ENCODE measurements around the gene IFNA8. TPM values are rescaled to one million over a fixed set of nuclear protein-coding genes. Genes with fewer than 3 reads are reported as not detected.
"Not testable (repeated sequence)": the region's sequence is repeated elsewhere in the genome, so short reads cannot be mapped to it uniquely, and the experiment has no call there.

Gene IFNA8
- not detected in 2 replicates for total RNA-seq (2014; rRNA removed; shearing (Covaris generic))

DNA sequence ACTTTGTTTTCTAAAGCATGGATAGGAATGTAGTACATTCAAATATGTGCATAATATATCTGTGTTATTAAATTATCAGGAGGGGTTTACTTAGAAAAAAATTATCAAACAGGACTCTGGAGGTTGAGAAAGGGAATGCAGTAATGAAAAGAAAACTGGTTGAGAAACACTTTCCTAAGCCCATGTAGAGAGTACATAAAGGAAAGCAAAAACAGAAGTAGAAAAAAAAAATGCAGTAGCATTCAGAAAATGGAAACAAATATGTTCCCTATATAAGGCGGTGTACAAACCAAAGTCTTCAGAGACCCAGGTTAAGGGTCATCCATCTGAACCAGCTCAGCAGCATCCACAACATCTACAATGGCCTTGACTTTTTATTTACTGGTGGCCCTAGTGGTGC lies at the start of gene IFNA8:
Gene IFNA8 (plus strand): TSS at position 301 of the 400 bp plus-strand sequence. CDS start 60 bp downstream, at position 361.
- no peak for DNase-seq (ENCODE audit: low read depth)

DNA sequence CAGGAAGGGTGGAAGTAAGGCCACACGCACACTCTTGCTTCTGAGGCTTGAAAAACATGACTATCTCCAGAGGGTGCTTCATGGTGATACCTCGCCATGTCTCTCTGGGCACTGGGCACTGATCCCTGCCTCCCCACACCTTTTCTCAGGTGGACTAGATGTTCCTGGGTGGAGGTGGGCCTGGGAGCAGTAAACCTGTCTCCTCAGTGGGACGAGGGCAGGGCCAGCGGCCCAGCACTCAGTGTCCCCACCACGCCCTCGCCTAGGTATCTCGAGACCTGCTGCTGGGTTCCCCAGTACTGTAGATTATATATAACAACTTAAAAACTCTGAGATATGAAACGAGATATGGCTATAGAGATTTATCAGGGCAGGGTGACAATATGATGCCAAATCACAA lies 46.6 kb upstream of the IFNA8 start:
- no peak for DNase-seq (ENCODE audit: low read depth)

DNA sequence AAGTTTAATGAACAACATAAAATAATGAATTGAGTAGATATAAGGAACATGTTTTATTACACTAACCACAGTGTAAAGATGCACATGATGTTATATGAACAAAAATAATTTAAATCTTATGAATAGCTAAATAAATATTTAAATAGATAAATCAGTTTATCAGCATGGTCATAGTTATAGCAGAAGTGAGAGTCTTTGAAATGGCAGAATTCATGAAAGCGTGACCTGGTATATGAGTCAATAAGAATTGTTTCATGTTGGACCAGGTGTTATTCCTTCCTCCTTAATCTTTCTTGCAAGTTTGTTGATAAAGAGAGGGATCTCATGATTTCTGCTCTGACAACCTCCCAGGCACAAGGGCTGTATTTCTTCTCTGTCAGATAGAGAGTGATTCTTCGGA lies 41.7 kb upstream of the IFNA8 start:
- not testable (repeated sequence) for DNase-seq (ENCODE audit: low read depth)

DNA sequence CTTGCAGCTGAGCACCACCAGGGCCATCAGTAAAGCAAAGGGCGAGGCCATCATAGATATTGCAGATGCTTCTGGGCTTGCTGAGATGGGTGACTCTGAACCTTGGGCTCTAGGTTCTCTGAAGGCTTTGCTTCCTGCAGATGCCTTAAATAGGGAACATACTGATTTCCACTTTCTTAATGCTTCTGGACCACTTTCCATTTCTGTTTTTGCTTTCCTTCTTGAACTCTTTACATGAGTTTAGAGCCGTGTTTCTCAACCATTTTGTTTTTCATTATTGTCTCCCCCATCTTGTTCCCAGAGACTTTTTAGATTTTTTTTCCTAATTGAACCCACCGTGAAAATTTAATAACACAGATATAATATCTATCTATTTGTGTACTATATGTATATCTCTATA lies 41.0 kb upstream of the IFNA8 start, which contains the start of gene IFNA13:
Gene IFNA13 (minus strand): TSS at position 101 of the 400 bp plus-strand sequence. CDS start 47 bp downstream, at position 54.
- no peak for DNase-seq (ENCODE audit: low read depth)

DNA sequence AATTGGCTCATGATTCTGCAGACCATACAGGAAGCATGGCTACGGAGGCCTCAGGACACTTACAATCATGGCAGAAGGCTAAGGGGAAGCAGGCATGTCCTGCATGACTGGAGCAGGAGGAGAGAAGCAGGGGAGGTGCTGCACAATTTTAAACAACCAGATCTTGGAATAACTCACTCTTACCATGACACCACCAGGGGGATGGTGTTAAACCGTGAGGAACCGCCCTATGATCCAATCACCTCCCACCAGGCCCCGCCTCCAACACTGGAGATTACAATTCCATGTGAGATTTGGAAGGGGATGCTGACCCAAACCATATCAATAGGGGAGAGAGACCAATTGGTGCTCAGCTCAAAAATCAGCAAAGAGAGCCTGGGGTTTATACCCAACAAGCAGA lies 37.5 kb upstream of the IFNA8 start:
- not testable (repeated sequence) for DNase-seq (ENCODE audit: low read depth)

DNA sequence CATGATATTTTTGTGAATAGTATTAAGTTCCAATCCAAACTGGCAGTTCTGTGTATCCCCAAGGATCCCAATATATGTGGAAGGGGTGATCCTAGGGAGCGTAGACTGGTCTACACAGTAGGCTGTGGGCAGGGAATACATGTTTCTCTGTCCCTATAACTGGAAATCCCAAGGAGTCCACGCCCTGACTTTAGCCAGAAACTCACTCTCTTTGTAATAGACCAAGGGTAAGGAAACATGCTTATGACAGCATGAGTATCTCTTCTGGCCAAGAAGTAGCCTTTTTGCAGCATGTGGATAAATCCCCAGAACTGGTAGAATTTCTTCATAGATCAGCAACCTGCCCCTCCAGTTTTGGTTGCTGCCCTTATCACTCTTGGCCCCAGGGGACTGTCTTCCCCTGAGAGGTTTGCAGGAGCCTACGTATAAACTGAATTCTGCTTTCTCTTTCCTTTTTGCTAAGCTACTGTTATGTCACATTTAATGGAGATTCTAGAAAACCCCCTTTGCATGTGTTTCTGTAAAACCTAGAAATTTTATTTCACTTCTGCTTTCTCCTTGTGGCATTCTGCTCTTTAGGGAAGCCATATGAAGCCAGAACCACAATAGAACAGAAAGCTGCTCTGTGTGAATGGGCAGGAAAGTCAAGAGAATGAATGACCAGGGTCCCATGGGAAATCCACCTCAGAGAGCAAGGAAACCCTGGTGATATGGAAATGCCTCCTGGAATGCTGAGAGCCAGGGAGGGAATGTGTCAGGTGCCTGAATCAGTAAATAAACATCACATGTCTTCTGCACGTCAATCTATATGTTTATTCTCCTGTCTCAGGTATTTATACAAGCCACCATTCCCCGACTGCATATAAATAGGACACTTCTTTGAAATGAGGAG lies 27.2 kb upstream of the IFNA8 start:
- DNase-seq (ENCODE audit: low read depth), result no peak

DNA sequence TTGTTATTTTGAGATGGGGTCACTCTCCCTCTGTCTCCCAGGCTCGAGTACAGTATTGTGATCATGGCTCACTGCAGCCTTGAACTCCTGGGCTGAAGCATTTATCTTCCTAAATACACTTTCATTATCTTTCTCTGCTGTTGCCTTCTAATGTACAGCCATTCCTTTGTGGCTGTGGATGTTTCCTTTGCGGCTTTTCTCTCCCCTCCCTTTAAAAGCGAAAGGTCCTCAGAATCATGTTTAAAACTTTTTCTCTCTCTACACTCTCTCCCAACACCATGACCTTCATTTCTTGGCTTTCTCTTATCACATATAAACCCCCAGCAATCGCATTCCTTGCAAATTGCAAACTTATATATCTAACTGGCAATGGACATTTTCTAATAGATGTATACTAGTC lies 25.3 kb upstream of the IFNA8 start:
- no peak for DNase-seq (ENCODE audit: low read depth)

DNA sequence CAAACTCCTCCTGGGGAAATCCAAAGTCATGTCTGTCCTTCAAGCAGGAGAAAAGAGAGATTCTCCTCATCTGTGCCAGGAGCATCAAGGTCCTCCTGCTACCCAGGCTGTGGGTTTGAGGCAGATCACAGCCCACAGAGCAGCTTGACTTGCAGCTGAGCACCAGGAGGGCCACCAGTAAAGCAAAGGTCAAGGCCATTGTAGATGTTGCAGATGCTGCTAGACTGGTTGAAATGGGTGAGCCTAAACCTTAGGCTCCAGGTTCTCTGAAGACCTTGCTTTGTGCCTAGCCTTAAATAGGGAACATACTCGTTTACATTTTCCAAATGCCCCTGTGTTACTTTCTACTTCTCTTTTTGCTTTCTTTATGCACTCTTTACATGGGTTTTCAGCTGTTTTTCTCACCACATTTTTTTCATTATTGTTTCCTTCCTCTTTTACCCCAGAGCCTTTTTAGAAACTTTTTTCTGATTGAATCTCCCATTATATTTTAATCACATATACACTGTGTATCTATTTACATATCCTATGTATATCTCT lies 23.7 kb upstream of the IFNA8 start, which contains the start of gene IFNA2:
Gene IFNA2 (minus strand): TSS at position 268 of the 540 bp plus-strand sequence. CDS start 69 bp downstream, at position 199.
- no peak for DNase-seq (ENCODE audit: low read depth)

DNA sequence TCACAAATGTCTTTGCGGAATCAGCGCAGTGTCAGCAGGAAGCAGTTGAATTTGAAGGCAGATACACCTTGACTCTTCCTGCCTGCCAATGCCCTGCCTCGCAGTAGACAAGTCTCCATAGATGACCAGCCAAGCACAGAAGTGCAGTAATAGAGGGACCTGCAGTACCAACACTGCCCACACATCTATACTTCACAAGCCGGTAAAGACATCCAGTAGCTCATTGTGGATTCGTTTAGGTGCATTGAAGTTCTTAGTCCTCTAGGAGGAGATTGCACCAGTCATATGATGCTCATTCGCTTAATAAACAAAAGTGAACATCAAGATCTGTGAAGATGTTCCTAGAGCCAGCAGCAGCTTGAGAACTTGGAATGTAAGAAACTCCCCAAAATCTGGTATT lies 16.6 kb upstream of the IFNA8 start:
- DNase-seq (ENCODE audit: low read depth), result no peak

DNA sequence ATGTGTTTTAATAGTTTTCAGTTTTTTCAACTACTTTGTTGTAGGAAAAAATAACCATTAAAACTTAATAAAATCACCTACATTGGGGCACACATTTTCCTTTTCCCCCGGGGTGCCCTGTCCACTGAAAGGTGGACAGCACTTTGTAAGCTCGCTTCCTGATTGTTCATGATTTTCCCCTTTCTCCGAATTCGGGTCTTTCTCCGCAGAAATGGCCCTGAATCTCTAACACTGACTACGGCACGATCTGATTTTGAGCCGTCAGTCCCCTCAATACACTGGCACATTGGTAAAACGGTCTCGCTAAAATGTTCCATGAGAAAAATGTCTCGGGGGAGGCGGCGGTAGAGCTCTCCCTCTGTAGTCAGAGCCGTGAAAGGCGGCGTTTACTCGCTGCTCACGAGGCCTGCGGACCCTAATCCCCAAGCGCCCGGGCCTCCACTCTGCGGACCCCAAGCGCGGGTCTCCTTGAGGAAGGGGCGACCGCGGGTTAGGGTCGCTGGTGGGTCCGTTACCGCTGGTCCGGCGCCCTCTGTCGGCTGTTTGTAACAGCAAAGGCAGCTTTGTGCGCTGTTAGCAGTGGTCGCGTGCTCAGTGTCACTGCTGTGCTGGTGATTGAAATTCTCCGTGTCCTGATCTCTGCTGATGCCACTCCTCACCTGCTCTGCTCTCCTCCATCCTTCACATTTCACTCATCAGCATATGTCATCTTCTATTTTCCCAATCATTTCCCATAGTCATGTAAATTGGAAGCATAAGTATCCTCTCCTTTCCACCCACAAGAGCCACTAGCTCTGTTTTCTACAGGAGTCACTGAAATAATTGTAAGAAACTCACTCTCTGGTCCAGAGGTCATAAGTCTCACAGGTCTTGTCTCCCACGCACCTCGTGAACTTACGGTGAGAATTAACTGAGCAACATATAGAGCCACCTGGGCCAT lies 12.9 kb upstream of the IFNA8 start:
- no peak for DNase-seq (ENCODE audit: low read depth)

DNA sequence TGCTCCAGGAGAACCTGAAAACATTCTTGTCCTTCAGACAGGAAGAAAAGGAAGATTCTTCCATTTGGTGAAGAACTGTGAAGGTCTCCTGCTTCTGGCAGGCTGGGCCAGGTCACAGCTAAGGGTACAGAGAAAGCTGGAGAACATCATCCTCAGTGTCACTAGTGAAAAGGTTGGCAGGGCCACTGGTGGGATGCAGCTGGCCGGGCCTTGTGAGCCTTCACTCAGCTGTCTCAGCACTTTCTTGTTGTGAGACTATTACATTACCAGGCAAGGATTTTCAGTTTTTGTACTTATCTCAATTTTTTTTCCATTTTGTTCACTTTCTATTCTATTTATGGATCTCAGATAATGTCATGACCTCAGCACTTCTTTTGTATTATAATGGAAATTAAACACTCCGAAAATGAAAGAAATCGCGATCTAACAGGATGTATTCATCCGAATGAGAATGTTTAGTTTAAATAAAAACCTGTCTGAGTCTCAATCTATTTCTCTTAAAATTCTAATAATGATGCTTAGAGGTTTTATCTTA lies 9.9 kb upstream of the IFNA8 start:
- DNase-seq (ENCODE audit: low read depth), result no peak

DNA sequence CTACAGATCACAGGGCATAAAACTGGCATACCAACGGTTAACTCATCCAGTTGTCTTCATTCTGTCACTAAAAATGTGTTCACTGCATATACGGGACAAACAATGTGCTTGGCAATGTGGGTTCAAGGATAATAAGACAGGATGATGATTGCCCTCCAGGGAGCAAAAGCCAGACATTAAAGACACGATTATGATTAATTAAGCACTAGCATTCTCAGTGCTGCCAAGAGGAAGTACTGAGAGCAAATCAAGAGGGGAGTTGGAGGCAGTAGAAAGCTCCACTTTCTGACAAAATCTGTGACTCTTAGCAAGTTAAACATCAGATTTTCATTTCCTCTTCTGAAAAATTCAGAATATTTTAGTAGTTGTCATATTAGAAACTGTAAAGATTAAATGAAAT lies 9.0 kb upstream of the IFNA8 start:
- DNase-seq (ENCODE audit: low read depth), result no peak

DNA sequence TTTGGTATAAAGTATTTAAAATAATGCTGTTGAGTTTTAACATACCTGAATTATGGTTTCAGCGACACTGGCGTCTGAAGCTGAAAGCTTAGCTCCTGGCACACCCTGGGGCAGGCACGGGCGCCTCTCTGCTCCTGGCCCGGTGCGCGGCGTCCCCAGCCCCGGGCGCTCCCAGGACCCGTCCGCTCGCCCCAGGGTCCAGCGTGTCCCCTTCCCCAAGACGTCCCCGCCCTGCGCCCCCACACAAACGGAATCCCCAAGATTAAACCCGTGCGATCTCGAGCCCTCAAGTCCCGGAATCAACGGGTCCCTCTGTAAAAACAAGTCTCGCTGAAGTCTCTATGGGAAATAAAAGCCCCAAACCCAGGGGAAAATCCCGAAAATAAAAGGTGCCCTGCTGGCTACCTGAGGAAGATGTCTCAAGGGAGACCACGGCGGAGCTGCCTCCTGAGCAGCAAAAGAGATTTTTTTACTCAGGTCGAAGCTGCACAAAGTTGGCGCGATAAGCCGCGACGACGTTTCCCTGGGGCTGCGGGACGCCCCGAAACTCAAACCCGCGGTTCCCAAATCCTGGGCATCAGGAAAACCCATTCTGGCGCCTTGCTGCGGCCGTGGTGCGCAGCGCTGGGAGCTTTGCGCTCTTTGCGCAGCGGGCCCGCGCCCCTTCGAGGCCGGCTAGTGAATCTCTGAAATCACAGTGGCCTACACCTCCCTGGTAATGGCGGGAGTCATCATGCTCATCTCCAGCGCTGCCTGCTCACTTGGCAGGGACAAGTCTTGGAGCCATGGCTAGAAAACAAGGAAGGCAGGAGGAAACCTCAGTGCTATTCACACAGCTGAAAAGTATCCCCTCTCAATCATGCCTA lies 6.3 kb upstream of the IFNA8 start:
- DNase-seq (ENCODE audit: low read depth), result no peak

DNA sequence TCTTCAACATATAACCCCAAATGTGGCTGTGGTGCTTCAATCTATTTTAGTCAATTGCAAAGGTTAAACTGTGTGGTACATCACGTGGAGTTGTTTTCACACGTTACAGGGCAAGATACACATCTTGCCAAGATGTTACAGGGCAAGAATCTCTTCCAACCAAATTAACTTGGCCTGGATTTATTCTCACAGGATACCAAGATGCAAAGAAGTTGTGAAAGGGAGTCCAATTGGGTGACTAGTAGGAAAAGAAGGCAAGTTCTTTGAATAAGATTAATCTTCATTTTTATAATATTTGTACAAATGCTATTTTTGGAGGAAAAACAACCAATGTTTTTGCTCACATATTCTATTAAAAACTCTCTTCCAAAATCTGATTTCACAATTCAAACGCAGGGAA lies 4.8 kb upstream of the IFNA8 start:
- DNase-seq (ENCODE audit: low read depth), result no peak

DNA sequence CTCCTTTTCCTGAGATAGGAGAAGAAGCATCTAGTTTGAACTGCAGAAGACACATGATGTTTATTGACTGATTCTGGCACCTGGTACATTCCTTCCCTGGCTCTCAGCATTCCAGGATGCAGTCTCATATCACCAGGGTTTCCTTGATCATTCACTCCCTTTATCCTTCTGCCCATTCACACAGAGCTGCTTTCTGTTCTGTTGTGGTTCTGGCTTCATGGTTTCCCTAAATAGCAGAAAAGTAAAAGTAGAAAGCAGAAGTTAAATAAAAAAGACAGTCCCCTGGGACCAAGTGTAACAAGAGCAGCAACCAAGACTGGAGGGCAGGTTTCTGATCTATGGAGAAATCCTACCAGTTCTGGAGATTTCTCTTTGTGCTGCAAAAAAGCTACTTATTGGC lies 3.2 kb downstream of the IFNA8 start:
- DNase-seq (ENCODE audit: low read depth), result no peak

DNA sequence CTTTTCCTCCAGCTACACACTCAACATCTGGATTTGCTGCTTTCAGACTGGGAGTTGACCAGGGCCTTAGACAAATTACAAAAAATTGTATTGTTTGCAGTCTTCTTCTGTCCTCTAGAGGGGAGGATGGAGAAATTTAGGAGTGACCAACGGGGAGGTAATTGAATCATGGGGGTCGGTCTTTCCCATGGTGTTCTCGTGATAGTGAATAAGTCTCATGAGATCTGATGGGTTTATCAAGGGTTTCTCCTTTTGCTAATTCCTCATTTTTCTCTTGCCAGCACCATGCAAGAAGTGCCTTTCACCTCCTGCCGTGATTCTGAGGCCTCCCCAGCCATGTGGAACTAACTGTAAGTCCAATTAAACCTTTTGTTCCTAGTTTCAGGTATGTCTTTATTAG lies 4.2 kb downstream of the IFNA8 start:
- DNase-seq (ENCODE audit: low read depth), result no peak

DNA sequence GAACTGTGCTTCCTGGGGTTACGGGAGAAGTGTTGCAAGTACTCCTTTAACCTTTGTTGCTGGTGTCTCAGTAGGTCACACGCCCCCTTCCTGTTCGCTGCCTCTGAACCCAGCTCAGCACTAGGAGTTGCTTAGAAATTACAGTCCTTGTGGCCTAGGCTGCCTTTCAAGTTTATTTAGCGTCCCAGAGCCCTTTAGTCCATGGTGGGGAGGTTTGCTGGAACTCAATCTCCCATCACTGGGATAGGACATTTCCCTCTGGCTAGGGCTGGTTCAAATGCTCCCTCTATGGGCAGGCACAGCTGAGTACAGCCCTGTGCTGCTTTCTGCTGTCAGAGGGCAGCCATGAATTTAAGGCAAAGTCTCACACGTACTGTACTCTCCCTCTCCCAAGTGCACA lies 4.7 kb downstream of the IFNA8 start:
- DNase-seq (ENCODE audit: low read depth), result no peak

DNA sequence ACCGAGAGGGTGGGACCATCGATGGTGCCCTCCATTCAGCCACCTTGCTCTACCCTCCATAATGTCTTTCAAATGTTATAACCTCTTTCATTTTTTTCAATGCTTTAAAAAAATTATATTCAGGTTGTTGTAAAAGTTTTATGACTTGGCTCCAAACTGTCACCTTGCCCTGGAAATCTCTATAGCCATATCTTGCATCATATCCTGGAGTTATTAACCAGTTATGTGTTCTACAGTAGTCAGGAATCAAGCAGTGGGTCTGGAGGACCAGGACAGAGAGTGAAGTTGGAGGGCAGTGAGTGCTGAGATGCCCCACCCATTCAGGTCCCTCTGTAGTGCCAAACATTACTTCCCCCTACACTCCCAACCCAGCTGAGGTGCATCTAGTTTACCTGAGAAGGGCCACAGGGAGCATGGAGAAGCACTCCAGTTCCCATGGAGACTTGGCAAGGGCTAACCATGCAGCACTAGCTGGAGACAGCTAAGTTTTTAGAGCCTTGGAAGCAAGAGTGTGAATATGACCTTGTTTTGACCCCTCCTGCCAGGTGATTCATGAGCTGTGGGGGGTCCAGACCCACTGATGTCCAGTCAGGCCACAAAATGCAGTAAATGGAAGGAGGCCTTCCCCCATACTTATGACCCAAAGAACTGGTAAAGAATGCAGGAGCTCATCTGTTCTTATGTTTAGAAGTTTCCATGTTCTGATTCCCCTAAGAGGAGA lies 5.5 kb downstream of the IFNA8 start:
- no peak for DNase-seq (ENCODE audit: low read depth)

DNA sequence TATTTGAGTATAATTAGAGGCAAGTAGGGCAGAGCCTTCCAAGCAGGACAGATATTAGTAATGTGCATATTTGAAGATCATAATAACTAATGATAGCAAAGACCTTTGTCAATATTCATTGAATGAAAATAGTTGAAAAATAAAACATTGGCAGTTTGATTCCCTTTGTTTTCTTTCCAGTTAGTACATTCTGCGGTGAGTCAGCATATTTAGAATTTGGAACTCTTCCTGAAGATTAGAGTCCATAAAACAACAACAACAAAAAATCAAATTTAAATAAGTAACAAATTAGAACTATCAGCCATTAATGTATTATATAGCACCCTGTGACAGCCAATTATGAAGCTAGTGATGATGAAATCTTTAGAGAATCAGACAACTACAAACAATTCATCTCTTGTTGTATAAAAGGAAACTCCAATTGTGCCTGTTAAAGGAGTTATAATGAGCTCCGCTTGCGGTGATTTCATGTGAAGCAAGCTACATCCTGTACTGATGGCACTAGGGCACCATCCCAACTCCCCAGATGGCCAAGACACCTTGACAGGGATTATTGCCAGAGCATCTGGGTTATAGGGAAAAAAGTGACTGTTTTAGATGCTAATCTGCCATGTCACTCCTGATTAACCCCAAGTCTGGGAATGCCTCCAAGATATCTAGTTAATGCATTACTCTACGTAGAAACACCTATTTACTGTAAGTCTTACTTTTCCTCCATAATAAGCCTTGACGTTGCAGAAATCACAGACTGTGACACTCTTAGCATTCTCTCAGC lies 6.8 kb downstream of the IFNA8 start:
- DNase-seq (ENCODE audit: low read depth), result no peak
